ENCODE data around the gene DNAJC25. TPM values are rescaled to one million over a fixed set of nuclear protein-coding genes. Genes with fewer than 3 reads are reported as not detected.

DNAJC25 gene
- total and polyA plus RNA-seq, 2 of the 13 experiments (the other 11 are each of a cell fraction or from before 2014, with no cell fraction given) = 5.7 to 10.2 TPM

DNA sequence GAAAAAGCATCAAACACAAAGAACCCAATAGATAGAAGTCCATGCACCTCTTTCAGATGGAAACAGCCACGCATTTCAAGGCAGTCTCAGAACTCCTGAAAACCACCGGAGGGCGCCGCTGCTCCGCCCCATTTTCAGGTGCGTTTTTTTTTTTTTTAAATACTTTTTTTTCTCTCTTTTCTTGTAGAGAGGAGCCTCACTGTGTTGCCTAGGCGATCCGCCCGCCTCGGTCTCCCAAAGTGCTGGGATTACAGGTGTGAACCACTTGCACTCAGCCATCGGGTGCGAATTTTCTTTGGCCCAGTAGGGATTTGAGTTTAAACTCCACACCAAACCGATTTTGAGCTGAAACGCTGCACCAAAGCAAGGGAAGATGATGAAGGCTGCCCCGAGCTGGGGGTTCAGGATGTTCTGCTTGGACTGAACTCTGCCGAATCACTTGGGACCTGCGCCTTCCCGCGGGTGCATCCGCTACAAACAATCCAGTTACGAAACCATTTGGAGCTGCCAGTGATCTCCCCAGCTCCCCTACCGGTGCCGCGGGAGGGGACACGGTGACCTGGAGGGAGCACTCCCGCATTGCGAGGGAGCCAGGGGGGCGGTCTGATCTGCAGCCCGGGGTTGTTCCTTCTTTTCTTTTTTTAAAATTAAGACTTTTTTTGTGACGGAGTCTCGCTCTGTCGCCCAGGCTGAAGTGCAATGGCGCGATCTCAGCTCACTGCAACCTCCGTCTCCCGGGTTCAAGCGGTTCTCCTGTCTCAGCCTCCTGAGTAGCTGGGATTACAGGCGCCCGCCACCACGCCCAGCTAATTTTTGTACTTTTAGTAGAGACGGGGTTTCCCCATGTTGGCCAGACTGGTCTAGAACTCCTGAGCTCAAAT is 33.0 kb upstream of the DNAJC25 start (continued):
- TF ChIP-seq, protein P1, sequence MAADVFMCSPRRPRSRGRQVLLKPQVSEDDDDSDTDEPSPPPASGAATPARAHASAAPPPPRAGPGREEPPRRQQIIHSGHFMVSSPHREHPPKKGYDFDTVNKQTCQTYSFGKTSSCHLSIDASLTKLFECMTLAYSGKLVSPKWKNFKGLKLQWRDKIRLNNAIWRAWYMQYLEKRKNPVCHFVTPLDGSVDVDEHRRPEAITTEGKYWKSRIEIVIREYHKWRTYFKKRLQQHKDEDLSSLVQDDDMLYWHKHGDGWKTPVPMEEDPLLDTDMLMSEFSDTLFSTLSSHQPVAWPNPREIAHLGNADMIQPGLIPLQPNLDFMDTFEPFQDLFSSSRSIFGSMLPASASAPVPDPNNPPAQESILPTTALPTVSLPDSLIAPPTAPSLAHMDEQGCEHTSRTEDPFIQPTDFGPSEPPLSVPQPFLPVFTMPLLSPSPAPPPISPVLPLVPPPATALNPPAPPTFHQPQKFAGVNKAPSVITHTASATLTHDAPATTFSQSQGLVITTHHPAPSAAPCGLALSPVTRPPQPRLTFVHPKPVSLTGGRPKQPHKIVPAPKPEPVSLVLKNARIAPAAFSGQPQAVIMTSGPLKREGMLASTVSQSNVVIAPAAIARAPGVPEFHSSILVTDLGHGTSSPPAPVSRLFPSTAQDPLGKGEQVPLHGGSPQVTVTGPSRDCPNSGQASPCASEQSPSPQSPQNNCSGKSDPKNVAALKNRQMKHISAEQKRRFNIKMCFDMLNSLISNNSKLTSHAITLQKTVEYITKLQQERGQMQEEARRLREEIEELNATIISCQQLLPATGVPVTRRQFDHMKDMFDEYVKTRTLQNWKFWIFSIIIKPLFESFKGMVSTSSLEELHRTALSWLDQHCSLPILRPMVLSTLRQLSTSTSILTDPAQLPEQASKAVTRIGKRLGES (CRISPR knock-in tag; IDR thresholded peaks at IDR 0.05; ENCODE audit: borderline replicate concordance) = no peak
- peak; percentile 25; the same call in 1 of the 2 replicates for TF ChIP-seq RAD21 (CRISPR knock-in tag; IDR thresholded peaks at IDR 0.05)
- TF ChIP-seq ZNF883 (CRISPR knock-in tag; IDR thresholded peaks at IDR 0.05; ENCODE audit: not compliant biosample characterization) = peak; percentile 35
- peak; percentile 5; the same call in 1 of the 2 replicates for TF ChIP-seq FOSL2 (CRISPR knock-in tag; IDR thresholded peaks at IDR 0.05)
- peak; percentile 20; the same call in 1 of the 2 replicates for TF ChIP-seq HNF4A (CRISPR knock-in tag; IDR thresholded peaks at IDR 0.05)
- TF ChIP-seq, protein P2, sequence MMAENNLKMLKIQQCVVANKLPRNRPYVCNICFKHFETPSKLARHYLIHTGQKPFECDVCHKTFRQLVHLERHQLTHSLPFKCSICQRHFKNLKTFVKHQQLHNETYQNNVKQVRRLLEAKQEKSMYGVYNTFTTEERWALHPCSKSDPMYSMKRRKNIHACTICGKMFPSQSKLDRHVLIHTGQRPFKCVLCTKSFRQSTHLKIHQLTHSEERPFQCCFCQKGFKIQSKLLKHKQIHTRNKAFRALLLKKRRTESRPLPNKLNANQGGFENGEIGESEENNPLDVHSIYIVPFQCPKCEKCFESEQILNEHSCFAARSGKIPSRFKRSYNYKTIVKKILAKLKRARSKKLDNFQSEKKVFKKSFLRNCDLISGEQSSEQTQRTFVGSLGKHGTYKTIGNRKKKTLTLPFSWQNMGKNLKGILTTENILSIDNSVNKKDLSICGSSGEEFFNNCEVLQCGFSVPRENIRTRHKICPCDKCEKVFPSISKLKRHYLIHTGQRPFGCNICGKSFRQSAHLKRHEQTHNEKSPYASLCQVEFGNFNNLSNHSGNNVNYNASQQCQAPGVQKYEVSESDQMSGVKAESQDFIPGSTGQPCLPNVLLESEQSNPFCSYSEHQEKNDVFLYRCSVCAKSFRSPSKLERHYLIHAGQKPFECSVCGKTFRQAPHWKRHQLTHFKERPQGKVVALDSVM (CRISPR knock-in tag; IDR thresholded peaks at IDR 0.05) = peak; percentile 62; the same call in 1 of the 2 replicates
- no peak for TF ChIP-seq PPARG (CRISPR knock-in tag; conservative IDR thresholded peaks at IDR 0.05)
- 0 out of 2 replicates have a peak, but pooled peaks have one; percentile 25 for TF ChIP-seq GFI1 (CRISPR knock-in tag; IDR thresholded peaks at IDR 0.05; ENCODE audit: borderline replicate concordance)
- TF ChIP-seq SPEN (CRISPR knock-in tag; IDR thresholded peaks at IDR 0.05; ENCODE audit: low read depth) = 0 out of 2 replicates have a peak, but pooled peaks have one; percentile 26
- TF ChIP-seq, protein P3, sequence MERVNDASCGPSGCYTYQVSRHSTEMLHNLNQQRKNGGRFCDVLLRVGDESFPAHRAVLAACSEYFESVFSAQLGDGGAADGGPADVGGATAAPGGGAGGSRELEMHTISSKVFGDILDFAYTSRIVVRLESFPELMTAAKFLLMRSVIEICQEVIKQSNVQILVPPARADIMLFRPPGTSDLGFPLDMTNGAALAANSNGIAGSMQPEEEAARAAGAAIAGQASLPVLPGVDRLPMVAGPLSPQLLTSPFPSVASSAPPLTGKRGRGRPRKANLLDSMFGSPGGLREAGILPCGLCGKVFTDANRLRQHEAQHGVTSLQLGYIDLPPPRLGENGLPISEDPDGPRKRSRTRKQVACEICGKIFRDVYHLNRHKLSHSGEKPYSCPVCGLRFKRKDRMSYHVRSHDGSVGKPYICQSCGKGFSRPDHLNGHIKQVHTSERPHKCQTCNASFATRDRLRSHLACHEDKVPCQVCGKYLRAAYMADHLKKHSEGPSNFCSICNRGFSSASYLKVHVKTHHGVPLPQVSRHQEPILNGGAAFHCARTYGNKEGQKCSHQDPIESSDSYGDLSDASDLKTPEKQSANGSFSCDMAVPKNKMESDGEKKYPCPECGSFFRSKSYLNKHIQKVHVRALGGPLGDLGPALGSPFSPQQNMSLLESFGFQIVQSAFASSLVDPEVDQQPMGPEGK (CRISPR knock-in tag; IDR thresholded peaks at IDR 0.05) = peak; percentile 78; the same call in 1 of the 2 replicates
- no peak for TF ChIP-seq MAZ (IDR thresholded peaks at IDR 0.05; ENCODE audit: borderline replicate concordance, low read depth, low read length)
- TF ChIP-seq MAZ (CRISPR knock-in tag; IDR thresholded peaks at IDR 0.05; ENCODE audit: low read depth) = peak; percentile 55
- no peak for TF ChIP-seq HNRNPK (IDR thresholded peaks at IDR 0.05; ENCODE audit: low read depth, low read length, poor library complexity, severe bottlenecking)
- TF ChIP-seq, protein P4, sequence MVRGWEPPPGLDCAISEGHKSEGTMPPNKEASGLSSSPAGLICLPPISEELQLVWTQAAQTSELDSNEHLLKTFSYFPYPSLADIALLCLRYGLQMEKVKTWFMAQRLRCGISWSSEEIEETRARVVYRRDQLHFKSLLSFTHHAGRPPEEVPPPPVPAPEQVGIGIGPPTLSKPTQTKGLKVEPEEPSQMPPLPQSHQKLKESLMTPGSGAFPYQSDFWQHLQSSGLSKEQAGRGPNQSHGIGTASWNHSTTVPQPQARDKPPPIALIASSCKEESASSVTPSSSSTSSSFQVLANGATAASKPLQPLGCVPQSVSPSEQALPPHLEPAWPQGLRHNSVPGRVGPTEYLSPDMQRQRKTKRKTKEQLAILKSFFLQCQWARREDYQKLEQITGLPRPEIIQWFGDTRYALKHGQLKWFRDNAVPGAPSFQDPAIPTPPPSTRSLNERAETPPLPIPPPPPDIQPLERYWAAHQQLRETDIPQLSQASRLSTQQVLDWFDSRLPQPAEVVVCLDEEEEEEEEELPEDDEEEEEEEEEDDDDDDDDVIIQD (CRISPR knock-in tag; IDR thresholded peaks at IDR 0.05; ENCODE audit: low read depth) = no peak
- TF ChIP-seq PHF21A (CRISPR knock-in tag; IDR thresholded peaks at IDR 0.05) = no peak
- TF ChIP-seq, protein P5, sequence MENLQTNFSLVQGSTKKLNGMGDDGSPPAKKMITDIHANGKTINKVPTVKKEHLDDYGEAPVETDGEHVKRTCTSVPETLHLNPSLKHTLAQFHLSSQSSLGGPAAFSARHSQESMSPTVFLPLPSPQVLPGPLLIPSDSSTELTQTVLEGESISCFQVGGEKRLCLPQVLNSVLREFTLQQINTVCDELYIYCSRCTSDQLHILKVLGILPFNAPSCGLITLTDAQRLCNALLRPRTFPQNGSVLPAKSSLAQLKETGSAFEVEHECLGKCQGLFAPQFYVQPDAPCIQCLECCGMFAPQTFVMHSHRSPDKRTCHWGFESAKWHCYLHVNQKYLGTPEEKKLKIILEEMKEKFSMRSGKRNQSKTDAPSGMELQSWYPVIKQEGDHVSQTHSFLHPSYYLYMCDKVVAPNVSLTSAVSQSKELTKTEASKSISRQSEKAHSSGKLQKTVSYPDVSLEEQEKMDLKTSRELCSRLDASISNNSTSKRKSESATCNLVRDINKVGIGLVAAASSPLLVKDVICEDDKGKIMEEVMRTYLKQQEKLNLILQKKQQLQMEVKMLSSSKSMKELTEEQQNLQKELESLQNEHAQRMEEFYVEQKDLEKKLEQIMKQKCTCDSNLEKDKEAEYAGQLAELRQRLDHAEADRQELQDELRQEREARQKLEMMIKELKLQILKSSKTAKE (CRISPR knock-in tag; IDR thresholded peaks at IDR 0.05; ENCODE audit: borderline replicate concordance) = no peak

Data from HepG2 (cell line).